Smooth muscle cell (in vitro differentiated cells): ENCODE measurements around the gene UPF2. TPM values are rescaled to one million over a fixed set of nuclear protein-coding genes. Genes with fewer than 3 reads are reported as not detected.

Experiments used
- DNase-seq: peaks from one replicate; lab custom pipeline; 2025; ENCODE audit not compliant: unreplicated experiment; lab: John Stamatoyannopoulos, UW
- H2AFZ ChIP-seq: fragments of 200-600 bp; sonication (generic); 2 replicates; pipeline ENCODE4 v1.6.0; 2016; ENCODE audit warnings: antibody characterized with exemption, low read depth, mild to moderate bottlenecking
- H3F3A ChIP-seq: fragments of 200-600 bp; sonication (generic); 2 replicates; pipeline ENCODE4 v1.6.0; 2017; ENCODE audit warnings: antibody characterized with exemption, low read depth
- H3K27ac ChIP-seq: fragments of 200-600 bp; sonication (generic); 2 replicates; pipeline ENCODE4 v1.5.1; 2016; ENCODE audit warnings: low read depth, mild to moderate bottlenecking
- H3K27me3 ChIP-seq: fragments of 200-600 bp; sonication (generic); 2 replicates; pipeline ENCODE4 v1.6.1; 2016; ENCODE audit warnings: low read depth, mild to moderate bottlenecking
- H3K36me3 ChIP-seq: fragments of 200-600 bp; sonication (generic); 2 replicates; pipeline ENCODE4 v1.5.1; 2016; ENCODE audit warnings: low read depth
- H3K4me1 ChIP-seq: fragments of 200-600 bp; sonication (generic); 2 replicates; pipeline ENCODE4 v1.5.1; 2016; ENCODE audit warnings: low read depth
- H3K4me2 ChIP-seq: fragments of 200-600 bp; sonication (generic); 2 replicates; pipeline ENCODE4 v1.6.0; 2016; ENCODE audit warnings: mild to moderate bottlenecking
- H3K4me3 ChIP-seq: fragments of 200-600 bp; sonication (generic); 2 replicates; pipeline ENCODE4 v1.5.1; 2016; ENCODE audit warnings: mild to moderate bottlenecking
- H3K79me2 ChIP-seq: fragments of 200-600 bp; sonication (generic); 2 replicates; pipeline ENCODE4 v1.6.0; 2016; ENCODE audit warnings: low read depth, mild to moderate bottlenecking
- H3K9ac ChIP-seq: fragments of 200-600 bp; sonication (generic); 2 replicates; pipeline ENCODE4 v1.6.0; 2016; ENCODE audit warnings: low read depth
- H3K9me3 ChIP-seq: fragments of 200-600 bp; sonication (generic); replicated peaks from 2 replicates; pipeline ENCODE4 v1.5.1; 2016; ENCODE audit warnings: low read depth
- H4K20me1 ChIP-seq: fragments of 200-600 bp; sonication (generic); 2 replicates; pipeline ENCODE4 v1.6.0; 2016; ENCODE audit warnings: low read depth
- CTCF ChIP-seq: fragments of 200-600 bp; sonication (generic); IDR thresholded peaks from 2 replicates; pipeline ENCODE4 v1.5.1; 2017; ENCODE audit warnings: borderline replicate concordance, mild to moderate bottlenecking, antibody characterized with exemption; ENCODE audit not compliant: insufficient read depth, poor library complexity, severe bottlenecking
- WGBS: methylation state at CpG from one replicate; pipeline ENCODE4 v1.1.7; 2016; ENCODE audit warnings: low lambda C conversion rate; 5-methylcytosine and 5-hydroxymethylcytosine counted together
- polyA plus RNA-seq: library from polyadenylated mRNA; unstranded; fragments of >200 nt; fragmentation: Nextera tagmentation; extraction: Ambion mirVana; gene quantifications from 2 replicates; pipeline ENCODE4 v1.2.1, GENCODE V29; 2016
- small RNA-seq: library from RNA; depleted of rRNA; stranded (forward); fragments of <200 nt; gene quantifications from one replicate; pipeline ENCODE3, GENCODE V24; 2014
- total RNA-seq: library from RNA; depleted of rRNA; stranded (reverse); fragments of >200 nt; gene quantifications from 2 replicates; pipeline ENCODE4 v1.2.3, GENCODE V29; 2014

UPF2 gene
- total and polyA plus RNA-seq, 2 experiments from 2014 or later, result 9.1 to 13.4 TPM

GRCh38 chr10:11870900-11871400 lies 171.7 kb downstream of the UPF2 start:
- peak overlapping the region; percentile 75 for H3K27ac ChIP-seq
- WGBS, result 85% methylated on average over 7 of the region's 7 CpGs
- peaks cover 26% of the 10 kb centered on the region for H3K4me1 ChIP-seq
- H3K4me3 ChIP-seq, result no peak overlapping the region
- H3K4me2 ChIP-seq, result peak overlapping the region; percentile 71
- peaks cover 18% of the 10 kb centered on the region for H3F3A ChIP-seq
- DNase-seq, result no peak
- no peaks in the 10 kb centered on the region for H3K9me3 ChIP-seq
- H3K27me3 ChIP-seq, result no peaks in the 10 kb centered on the region
- peak overlapping the region; percentile 42 for H2AFZ ChIP-seq
- no peaks in the 10 kb centered on the region for H3K36me3 ChIP-seq
- no peaks in the 10 kb centered on the region for H4K20me1 ChIP-seq
- H3K9ac ChIP-seq, result peak overlapping the region; percentile 26
- TF ChIP-seq CTCF, result no peak
- no peaks in the 10 kb centered on the region for H3K79me2 ChIP-seq

- Histone ChIP-seq H3K27ac (peak overlapping the region; percentile 75), H3K4me1 (peaks cover 22% of the 10 kb centered on the region), H3K27me3 (no peaks in the 10 kb centered on the region), H3K4me2 (peak overlapping the region; percentile 51), H3K4me3 (no peak overlapping the region), H3K79me2 (no peaks in the 10 kb centered on the region), H4K20me1 (no peaks in the 10 kb centered on the region), H3K36me3 (no peaks in the 10 kb centered on the region), H2AFZ (no peak overlapping the region), H3K9me3 (no peaks in the 10 kb centered on the region), H3F3A (peaks cover 14% of the 10 kb centered on the region), H3K9ac (no peak overlapping the region)
- no peak for TF ChIP-seq CTCF
- DNase-seq, result no peak
- 74% methylated on average over 8 of the region's 8 CpGs for WGBS
These were observed 172.2 kb downstream of the UPF2 start for GRCh38 chr10:11870461-11870780.

Small RNA genes lying within 50 kb of the gene (small RNA-seq; reads per million reads assigned to genes)
- gene RNU6-1095P, result not detected

Other genes starting within 250 kb of the UPF2 start
- gene PROSER2, start 219.5 kb downstream of the UPF2 start, total RNA-seq, result 3.7 and 4.9 TPM in 2 replicates
- gene PROSER2, start 219.5 kb downstream of the UPF2 start, polyA plus RNA-seq, result 8.2 and 26.3 TPM in 2 replicates
- 9.4 and 18.6 TPM in 2 replicates for gene DHTKD1, start 26.1 kb upstream of the UPF2 start, total RNA-seq
- gene DHTKD1, start 26.1 kb upstream of the UPF2 start, polyA plus RNA-seq, result 8.0 and 16.9 TPM in 2 replicates
- 14.2 and 18.8 TPM in 2 replicates for gene SEC61A2, start 86.9 kb upstream of the UPF2 start, total RNA-seq
- gene SEC61A2, start 86.9 kb upstream of the UPF2 start, polyA plus RNA-seq, result 9.7 and 10.5 TPM in 2 replicates
- gene NUDT5, start 153.1 kb upstream of the UPF2 start, total RNA-seq, result 64.8 and 67.3 TPM in 2 replicates
- gene NUDT5, start 153.1 kb upstream of the UPF2 start, polyA plus RNA-seq, result 89.6 and 101 TPM in 2 replicates
- 78.2 and 87.4 TPM in 2 replicates for gene CDC123, start 153.4 kb upstream of the UPF2 start, total RNA-seq
- 97.2 and 103 TPM in 2 replicates for gene CDC123, start 153.4 kb upstream of the UPF2 start, polyA plus RNA-seq